Tibial nerve (tissue), 4 donors: Measurements from ENCODE around the gene CHST5.

Experiments
- CTCF ChIP-seq, 5 experiments: fragments of 200-600 bp in 3 of 5; fragments of 450-650 bp in 2 of 5; sonication (generic) in 3 of 5; IDR thresholded peaks; one replicate each; pipeline ENCODE4 v1.5.1; 2016 to 2019; ENCODE audit warnings: antibody characterized with exemption in 5 of 5, mild to moderate bottlenecking in 3 of 5, moderate library complexity in 2 of 5
- EP300 ChIP-seq, 2 donors: sonication (generic); formaldehyde crosslinking; IDR thresholded peaks; one replicate each; pipeline ENCODE4 v1.6.1; 2017; ENCODE audit warnings: antibody characterized with exemption in 2 of 2, mild to moderate bottlenecking in 1 of 2
- POLR2A ChIP-seq, 2 donors: fragments of 450-650 bp; IDR thresholded peaks; one replicate each; pipeline ENCODE4 v1.6.1; 2017; ENCODE audit warnings: antibody characterized with exemption in 2 of 2, mild to moderate bottlenecking in 2 of 2, moderate library complexity in 2 of 2

GRCh38 chr16:75481475-75481874 lies 54.4 kb downstream of the CHST5 start:
- TF ChIP-seq CTCF (IDR thresholded peaks at IDR 0.05) = no peak
- TF ChIP-seq POLR2A (IDR thresholded peaks at IDR 0.05) = no peak
- no peak for TF ChIP-seq EP300 (IDR thresholded peaks at IDR 0.05)
